HUDEP-2 (cell line): ENCODE data around the gene C17orf107.

Experiments
- DNase-seq, 76 experiments: peaks; one replicate each; lab custom pipeline; 2025; ENCODE audit not compliant: unreplicated experiment in 76 of 76; lab: John Stamatoyannopoulos, UW

The C17orf107 gene

DNA sequence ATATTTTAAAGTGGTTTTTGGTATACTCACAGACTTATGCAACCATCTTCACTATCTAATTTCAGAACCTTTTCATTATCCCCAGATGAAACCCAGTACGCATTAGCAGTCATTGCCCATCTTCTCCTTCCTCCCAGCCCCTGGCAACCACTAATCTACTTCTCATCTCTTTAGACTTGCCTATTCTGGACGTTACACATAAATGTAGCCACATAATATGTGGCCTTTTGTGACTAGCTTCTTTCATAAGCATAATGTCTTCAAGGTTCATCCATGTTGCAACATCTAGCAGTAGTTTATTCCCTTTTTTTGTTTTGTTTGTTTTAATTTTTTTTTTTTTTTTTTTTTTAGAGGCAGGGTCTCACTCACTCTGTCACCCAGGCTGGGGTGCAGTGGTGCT, 28.5 kb upstream of the C17orf107 start:
- DNase-seq: no peak

GRCh38 chr17:4872786-4873185, 26.6 kb upstream of the C17orf107 start:
- DNase-seq: no peak

- DNase-seq: no peak
These were observed 22.2 kb upstream of the C17orf107 start for GRCh38 chr17:4877089-4877488.

- no peak for DNase-seq
These were observed 19.7 kb upstream of the C17orf107 start for GRCh38 chr17:4879601-4880000.

DNA sequence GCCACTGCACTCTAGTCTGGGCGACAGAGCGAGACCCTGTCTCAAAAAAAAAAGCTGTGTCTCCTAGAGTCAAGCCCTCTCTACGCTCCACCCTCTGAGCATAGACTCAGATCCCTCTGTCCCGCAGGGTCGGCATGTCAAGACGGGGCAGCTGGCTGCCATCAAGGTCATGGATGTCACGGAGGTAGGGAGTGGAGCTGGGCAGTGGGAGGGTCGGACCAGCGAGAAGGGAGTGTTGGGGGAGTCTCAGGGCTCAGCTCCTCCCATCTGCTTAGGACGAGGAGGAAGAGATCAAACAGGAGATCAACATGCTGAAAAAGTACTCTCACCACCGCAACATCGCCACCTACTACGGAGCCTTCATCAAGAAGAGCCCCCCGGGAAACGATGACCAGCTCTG, 18.5 kb upstream of the C17orf107 start:
- no peak for DNase-seq

GRCh38 chr17:4881761-4882555, 17.4 kb upstream of the C17orf107 start:
- DNase-seq: peak in 42 of 76 experiments; percentile 5 to 48 (median 28)

- no peak for DNase-seq
These were observed 14.8 kb upstream of the C17orf107 start for GRCh38 chr17:4884489-4884888.

GRCh38 chr17:4886830-4887229, 12.5 kb upstream of the C17orf107 start:
- no peak for DNase-seq

GRCh38 chr17:4887581-4887980, 11.8 kb upstream of the C17orf107 start:
- DNase-seq: no peak

DNA sequence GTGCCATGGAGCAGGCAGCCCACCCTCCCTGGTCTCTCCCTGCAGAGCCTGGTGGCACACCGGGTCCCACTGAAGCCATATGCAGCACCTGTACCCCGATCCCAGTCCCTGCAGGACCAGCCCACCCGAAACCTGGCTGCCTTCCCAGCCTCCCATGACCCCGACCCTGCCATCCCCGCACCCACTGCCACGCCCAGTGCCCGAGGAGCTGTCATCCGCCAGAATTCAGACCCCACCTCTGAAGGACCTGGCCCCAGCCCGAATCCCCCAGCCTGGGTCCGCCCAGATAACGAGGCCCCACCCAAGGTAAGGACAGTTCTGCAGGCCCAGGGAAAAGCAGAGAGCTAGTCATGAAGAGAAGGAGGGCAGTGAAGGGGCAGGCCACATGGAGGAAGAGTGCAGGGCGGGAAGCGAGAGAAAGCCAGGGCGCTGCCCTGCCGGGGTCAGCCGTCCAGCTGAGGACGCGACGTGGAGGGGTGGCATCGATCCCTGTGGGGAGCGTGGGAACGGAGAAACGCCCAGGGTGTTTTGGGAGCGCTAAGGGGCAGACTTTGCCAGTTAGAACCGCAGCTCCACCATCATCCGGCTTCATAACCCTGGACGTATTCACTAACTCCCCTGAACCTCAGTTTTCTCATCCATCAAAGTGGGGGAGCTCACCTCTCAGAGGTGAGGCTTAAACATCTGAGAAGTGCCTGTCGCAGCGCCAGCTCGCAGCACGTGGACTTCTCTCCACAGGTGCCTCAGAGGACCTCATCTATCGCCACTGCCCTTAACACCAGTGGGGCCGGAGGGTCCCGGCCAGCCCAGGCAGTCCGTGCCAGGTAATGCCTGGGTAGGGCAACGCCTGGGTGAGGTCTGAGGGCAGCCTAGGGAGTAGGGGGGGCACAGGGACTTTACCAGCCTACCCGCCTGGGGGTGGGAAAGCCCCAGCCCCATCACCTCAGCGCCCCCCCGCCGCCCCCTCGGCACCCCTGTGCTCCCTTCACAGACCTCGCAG, 7.6 kb upstream of the C17orf107 start:
- peak in 64 of 76 experiments; percentile 3 to 85 (median 49) for DNase-seq

GRCh38 chr17:4892499-4893221, 6.7 kb upstream of the C17orf107 start:
- DNase-seq: no peak

GRCh38 chr17:4893272-4893671, 6.1 kb upstream of the C17orf107 start:
- no peak for DNase-seq

DNA sequence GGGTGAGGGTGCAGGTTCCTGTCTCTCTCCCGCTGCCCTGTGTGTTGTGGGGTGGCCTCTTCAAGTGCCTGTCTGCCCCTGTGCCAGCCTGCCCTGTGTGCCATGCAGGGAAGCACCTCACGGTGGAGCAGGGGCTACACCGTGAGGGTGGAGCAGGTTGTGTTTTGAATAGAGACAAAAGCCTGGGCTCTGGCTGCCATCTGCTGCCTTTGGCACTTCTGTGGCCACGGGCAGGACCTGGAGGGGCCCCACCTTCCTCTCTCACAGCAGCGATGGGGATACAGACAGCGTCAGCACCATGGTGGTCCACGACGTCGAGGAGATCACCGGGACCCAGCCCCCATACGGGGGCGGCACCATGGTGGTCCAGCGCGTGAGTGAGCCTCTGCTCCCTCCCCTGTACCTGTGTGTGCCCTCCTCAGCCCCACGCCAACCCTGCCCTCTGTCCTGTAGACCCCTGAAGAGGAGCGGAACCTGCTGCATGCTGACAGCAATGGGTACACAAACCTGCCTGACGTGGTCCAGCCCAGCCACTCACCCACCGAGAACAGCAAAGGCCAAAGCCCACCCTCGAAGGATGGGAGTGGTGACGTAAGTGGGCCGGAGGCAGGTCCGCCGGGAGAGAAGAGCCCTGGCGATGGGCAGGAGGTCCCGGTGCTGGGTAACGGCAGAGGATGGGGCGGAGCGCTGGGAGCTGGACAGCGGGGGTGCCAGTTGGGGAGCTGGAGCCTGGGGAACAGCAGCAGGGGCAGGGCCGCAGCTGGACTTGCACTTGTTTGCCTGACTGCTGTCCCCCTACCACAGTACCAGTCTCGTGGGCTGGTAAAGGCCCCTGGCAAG, 5.4 kb upstream of the C17orf107 start:
- no peak for DNase-seq

GRCh38 chr17:4895121-4895520, 4.2 kb upstream of the C17orf107 start:
- no peak for DNase-seq

DNA sequence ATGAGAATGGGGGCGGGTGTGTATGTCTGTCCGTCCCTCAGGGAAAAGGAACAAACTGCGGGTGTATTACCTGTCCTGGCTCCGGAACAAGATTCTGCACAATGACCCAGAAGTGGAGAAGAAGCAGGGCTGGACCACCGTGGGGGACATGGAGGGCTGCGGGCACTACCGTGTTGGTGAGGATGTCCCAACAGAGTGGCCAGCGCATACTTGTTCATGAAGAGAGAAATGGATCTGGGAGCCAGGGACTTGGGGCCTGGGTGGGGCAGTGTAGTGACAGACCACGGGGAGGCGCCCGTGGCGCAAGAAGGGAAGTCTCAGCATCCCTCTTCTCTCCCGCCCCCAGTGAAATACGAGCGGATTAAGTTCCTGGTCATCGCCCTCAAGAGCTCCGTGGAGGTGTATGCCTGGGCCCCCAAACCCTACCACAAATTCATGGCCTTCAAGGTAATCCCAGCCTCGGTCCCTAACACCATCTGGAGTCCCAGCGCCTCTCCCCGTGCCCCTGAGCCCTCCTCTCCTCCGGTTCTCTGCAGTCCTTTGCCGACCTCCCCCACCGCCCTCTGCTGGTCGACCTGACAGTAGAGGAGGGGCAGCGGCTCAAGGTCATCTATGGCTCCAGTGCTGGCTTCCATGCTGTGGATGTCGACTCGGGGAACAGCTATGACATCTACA, 3.5 kb upstream of the C17orf107 start:
- no peak for DNase-seq

DNA sequence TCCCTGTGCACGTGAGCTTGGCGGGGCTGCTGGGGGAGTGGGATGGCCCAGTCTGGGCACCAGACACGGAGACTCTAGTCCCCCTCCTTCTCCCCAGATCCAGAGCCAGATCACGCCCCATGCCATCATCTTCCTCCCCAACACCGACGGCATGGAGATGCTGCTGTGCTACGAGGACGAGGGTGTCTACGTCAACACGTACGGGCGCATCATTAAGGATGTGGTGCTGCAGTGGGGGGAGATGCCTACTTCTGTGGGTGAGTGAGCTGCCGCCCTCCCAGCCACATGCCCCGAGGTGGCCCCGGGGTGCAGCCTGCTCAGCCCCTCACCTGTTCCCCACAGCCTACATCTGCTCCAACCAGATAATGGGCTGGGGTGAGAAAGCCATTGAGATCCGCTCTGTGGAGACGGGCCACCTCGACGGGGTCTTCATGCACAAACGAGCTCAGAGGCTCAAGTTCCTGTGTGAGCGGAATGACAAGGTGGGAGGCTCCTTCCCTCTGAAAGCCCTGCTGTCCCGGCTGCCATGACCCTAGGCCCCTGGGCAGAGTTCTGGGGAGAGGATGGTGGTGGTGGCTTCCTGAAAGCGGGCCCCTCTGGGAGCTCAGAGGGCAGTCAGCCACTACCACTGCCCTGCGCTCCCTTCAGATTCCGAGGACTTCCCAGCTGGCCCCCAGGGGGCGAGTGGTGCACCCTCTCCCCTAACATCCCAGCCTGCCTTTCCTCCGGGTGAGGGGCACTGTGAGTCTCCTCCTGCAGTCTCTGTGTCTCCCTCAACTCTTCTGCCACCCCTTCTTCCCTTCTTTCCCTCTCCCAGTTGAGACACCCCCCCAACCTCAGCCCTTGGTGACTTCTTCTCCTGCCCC, 2.8 kb upstream of the C17orf107 start:
- DNase-seq: no peak

- DNase-seq: no peak
These were observed 2.1 kb upstream of the C17orf107 start for GRCh38 chr17:4897198-4897687.

DNA sequence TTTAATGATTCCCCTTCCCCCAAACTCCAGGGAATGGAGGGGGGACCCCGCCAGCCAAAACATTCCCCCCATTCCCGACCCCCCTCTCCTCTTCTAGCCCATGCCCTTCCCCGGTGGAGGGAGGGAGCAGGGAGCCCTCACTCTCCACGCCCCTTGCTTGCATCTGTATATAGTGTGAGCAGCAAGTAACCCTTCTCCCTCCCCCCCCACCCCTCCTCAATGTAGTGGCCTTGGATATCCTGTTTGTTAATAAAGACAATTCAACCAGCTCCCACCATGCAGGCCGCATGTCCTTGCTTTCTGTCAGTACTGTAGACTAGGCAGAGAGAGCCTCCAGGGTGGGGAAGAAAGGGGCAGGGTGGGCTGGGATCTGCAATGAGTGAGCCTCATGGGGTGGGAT, 1.6 kb upstream of the C17orf107 start:
- no peak for DNase-seq
